ENCODE results near the gene MYO1E. TPM values are rescaled to one million over a fixed set of nuclear protein-coding genes. Genes with fewer than 3 reads are reported as not detected.

The MYO1E gene
- total and polyA plus RNA-seq, 2 of the 4 experiments (the other 2 are of a cell fraction) = 13.4 to 37.3 TPM

DNA sequence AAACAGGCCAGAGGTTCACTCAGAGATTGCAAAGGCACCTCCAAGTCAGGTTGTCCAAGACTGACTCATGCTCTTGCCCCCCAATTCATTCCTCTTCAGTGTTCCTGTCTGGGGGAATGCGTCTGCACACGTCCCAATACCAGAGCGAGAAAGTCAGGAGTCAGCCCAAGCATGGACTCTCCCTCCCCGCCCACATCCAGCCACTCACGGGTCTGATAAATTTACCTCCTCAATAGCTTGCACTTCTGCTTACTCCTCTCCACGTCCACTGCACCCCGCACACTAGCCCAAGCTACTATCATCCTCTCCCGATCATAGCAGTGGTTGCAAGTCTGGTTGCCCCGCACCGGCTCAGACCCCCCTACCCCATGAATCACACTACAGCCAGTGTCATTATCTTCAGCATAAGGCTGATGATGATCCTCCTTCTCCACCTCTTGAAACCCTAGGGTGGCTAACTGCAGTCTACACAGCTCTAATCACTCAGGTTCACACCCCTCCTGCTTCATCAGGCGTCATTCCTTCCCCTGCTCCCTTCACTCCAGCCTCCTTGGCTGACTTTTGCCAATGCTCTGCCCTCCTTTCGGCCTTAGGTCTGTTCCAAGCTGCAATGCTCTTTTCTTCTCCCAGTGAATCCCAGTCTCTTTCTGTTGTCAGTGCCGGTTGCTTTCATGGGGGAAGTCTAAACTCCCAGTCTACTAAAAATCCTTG, 27.6 kb upstream of the MYO1E start:
- H2BK120ac ChIP-seq (ENCODE audit: low read depth, low read length) = no peak overlapping the region
- H3K56ac ChIP-seq (ENCODE audit: extremely low read depth, insufficient read depth, low read length) = no peak overlapping the region
- H2AK9ac ChIP-seq (replicated peaks; ENCODE audit: low read depth, low read length, poor library complexity) = no peak overlapping the region
- H3K4me3 ChIP-seq (ENCODE audit: insufficient read depth, low read depth, low read length) = no peak overlapping the region
- peaks cover 18% of the 10 kb centered on the region for H3K27me3 ChIP-seq (ENCODE audit: control insufficient read depth, insufficient read depth, low read length)
- ChIA-PET CTCF (no interaction called here), POLR2A (ENCODE audit: unreplicated experiment) (no interaction called here)
- no peak overlapping the region for H3K4me2 ChIP-seq (ENCODE audit: low read depth, low read length)
- H2AK5ac ChIP-seq (ENCODE audit: low read depth, low read length) = no peak overlapping the region
- no peak overlapping the region for H2AFZ ChIP-seq (replicated peaks; ENCODE audit: low read length, poor library complexity)
- no peak overlapping the region for H3K4ac ChIP-seq (ENCODE audit: low read depth, low read length)
- no peaks in the 10 kb centered on the region for H3K79me1 ChIP-seq (ENCODE audit: low read depth in 1 of 2, low read length in 2 of 2)
- BruUV-seq (replicated peaks) = no TSS peak
- 73% methylated on average over 6 of the region's 13 CpGs; no CpG with 5 or more reads in 1 of the 2 experiments for WGBS, 2 experiments (ENCODE audit: extremely low coverage in 2 of 2, insufficient read length in 1 of 2)
- dilution Hi-C loops (cut with HindIII; ENCODE audit: low sequenced_read_pairs, unreplicated experiment) (no loop called here), intact Hi-C loops (cut with micrococcal nuclease) (no loop called here), in situ Hi-C loops (cut with MboI; ENCODE audit: low sequenced_read_pairs) (no loop called here)
- no peaks in the 10 kb centered on the region for H3K4me1 ChIP-seq (ENCODE audit: control insufficient read depth, insufficient read depth, low read length)
- no peak overlapping the region for H2BK20ac ChIP-seq (ENCODE audit: low read depth, low read length)
- no peak overlapping the region for H3K14ac ChIP-seq (replicated peaks; ENCODE audit: low read depth, low read length)
- H3K18ac ChIP-seq (ENCODE audit: low read depth, low read length) = no peak overlapping the region
- H2BK5ac ChIP-seq (ENCODE audit: low read depth, low read length, poor library complexity, severe bottlenecking) = no peak overlapping the region
- no peak for ATAC-seq (ENCODE audit: low read depth)
- H3K23ac ChIP-seq (ENCODE audit: low read depth, low read length) = no peak overlapping the region
- DNase-seq = no peak
- no peak overlapping the region for H3K27ac ChIP-seq (ENCODE audit: insufficient read depth, low read length)
- no peaks in the 10 kb centered on the region for H3K9me3 ChIP-seq (ENCODE audit: control insufficient read depth, insufficient read depth, low read length)
- H3K36me3 ChIP-seq (ENCODE audit: control insufficient read depth, insufficient read depth, low read length) = no peaks in the 10 kb centered on the region
- no peak overlapping the region for H3K9ac ChIP-seq (ENCODE audit: low read depth, low read length)
- no peak overlapping the region for H4K91ac ChIP-seq (ENCODE audit: insufficient read depth, low read depth, low read length)
- no peak overlapping the region for H4K8ac ChIP-seq (ENCODE audit: low read depth in 2 of 2, low read length in 2 of 2)
- H4K20me1 ChIP-seq (ENCODE audit: insufficient read depth, low read length) = no peaks in the 10 kb centered on the region
- H2BK15ac ChIP-seq (ENCODE audit: low read depth, low read length) = no peak overlapping the region
- TF ChIP-seq SMC3 (IDR thresholded peaks at IDR 0.05; ENCODE audit: low read depth, low read length) (no peak), MXI1 (IDR thresholded peaks at IDR 0.05; ENCODE audit: borderline replicate concordance, low read depth, low read length) (no peak), NFE2L2 (IDR thresholded peaks at IDR 0.05; ENCODE audit: low read depth, low read length) (no peak), MAFK (IDR thresholded peaks at IDR 0.05; ENCODE audit: low read depth, low read length) (no peak), RAD21 (IDR thresholded peaks at IDR 0.05; ENCODE audit: low read length) (no peak), MAZ (IDR thresholded peaks at IDR 0.05; ENCODE audit: borderline replicate concordance, low read depth, low read length) (no peak), FOS (IDR thresholded peaks at IDR 0.05; ENCODE audit: low read depth, low read length) (no peak), RCOR1 (IDR thresholded peaks at IDR 0.05; ENCODE audit: insufficient replicate concordance, low read length) (no peak), BHLHE40 (IDR thresholded peaks at IDR 0.05; ENCODE audit: low read depth, low read length) (no peak), POLR2A (IDR thresholded peaks at IDR 0.05; ENCODE audit: low read depth, low read length) (no peak), RFX5 (IDR thresholded peaks at IDR 0.05; ENCODE audit: low read depth, low read length) (no peak), CEBPB (IDR thresholded peaks at IDR 0.05; ENCODE audit: low read depth, low read length) (no peak), CHD1 (IDR thresholded peaks at IDR 0.05; ENCODE audit: low read depth, low read length) (no peak)
- TF ChIP-seq, protein P1, sequence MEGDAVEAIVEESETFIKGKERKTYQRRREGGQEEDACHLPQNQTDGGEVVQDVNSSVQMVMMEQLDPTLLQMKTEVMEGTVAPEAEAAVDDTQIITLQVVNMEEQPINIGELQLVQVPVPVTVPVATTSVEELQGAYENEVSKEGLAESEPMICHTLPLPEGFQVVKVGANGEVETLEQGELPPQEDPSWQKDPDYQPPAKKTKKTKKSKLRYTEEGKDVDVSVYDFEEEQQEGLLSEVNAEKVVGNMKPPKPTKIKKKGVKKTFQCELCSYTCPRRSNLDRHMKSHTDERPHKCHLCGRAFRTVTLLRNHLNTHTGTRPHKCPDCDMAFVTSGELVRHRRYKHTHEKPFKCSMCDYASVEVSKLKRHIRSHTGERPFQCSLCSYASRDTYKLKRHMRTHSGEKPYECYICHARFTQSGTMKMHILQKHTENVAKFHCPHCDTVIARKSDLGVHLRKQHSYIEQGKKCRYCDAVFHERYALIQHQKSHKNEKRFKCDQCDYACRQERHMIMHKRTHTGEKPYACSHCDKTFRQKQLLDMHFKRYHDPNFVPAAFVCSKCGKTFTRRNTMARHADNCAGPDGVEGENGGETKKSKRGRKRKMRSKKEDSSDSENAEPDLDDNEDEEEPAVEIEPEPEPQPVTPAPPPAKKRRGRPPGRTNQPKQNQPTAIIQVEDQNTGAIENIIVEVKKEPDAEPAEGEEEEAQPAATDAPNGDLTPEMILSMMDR (conservative IDR thresholded peaks at IDR 0.05; ENCODE audit: low read depth, low read length) = no peak
- TF ChIP-seq, protein P2, sequence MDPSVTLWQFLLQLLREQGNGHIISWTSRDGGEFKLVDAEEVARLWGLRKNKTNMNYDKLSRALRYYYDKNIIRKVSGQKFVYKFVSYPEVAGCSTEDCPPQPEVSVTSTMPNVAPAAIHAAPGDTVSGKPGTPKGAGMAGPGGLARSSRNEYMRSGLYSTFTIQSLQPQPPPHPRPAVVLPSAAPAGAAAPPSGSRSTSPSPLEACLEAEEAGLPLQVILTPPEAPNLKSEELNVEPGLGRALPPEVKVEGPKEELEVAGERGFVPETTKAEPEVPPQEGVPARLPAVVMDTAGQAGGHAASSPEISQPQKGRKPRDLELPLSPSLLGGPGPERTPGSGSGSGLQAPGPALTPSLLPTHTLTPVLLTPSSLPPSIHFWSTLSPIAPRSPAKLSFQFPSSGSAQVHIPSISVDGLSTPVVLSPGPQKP (IDR thresholded peaks at IDR 0.05; ENCODE audit: borderline replicate concordance, low read depth, low read length) = no peak
- TF ChIP-seq, protein P3, sequence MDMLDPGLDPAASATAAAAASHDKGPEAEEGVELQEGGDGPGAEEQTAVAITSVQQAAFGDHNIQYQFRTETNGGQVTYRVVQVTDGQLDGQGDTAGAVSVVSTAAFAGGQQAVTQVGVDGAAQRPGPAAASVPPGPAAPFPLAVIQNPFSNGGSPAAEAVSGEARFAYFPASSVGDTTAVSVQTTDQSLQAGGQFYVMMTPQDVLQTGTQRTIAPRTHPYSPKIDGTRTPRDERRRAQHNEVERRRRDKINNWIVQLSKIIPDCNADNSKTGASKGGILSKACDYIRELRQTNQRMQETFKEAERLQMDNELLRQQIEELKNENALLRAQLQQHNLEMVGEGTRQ (IDR thresholded peaks at IDR 0.05; ENCODE audit: low read depth, low read length) = no peak
- H3K9me1 ChIP-seq (ENCODE audit: insufficient read depth, low read length) = no peaks in the 10 kb centered on the region
- no peak overlapping the region for H4K5ac ChIP-seq (ENCODE audit: low read depth, low read length)

Measured in IMR-90 (cell line).